Ectodermal cell (in vitro differentiated cells): ENCODE results near the gene TTC23.

Experiments used
- H3K27ac ChIP-seq: 2 replicates; pipeline ENCODE4 v1.7.0; 2013; ENCODE audit warnings: mild to moderate bottlenecking, low read depth, low read length; ENCODE audit not compliant: insufficient read depth, poor library complexity, severe bottlenecking
- H3K27me3 ChIP-seq: 2 replicates; pipeline ENCODE4 v1.7.0; 2013; ENCODE audit warnings: mild to moderate bottlenecking, low read length; ENCODE audit not compliant: insufficient read depth, control insufficient read depth, poor library complexity, severe bottlenecking
- H3K36me3 ChIP-seq: one replicate; pipeline ENCODE4 v1.7.0; 2013; ENCODE audit warnings: low read length; ENCODE audit not compliant: control insufficient read depth, insufficient read depth
- H3K4me1 ChIP-seq: one replicate; pipeline ENCODE4 v1.7.0; 2013; ENCODE audit warnings: low read length; ENCODE audit not compliant: control insufficient read depth, insufficient read depth
- H3K4me3 ChIP-seq: 2 replicates; pipeline ENCODE4 v1.7.0; 2013; ENCODE audit warnings: low read depth, low read length, control low read depth; ENCODE audit not compliant: insufficient read depth
- H3K9me3 ChIP-seq: 2 replicates; pipeline ENCODE4 v1.7.0; 2013; ENCODE audit warnings: mild to moderate bottlenecking, low read length, moderate library complexity; ENCODE audit not compliant: control insufficient read depth
- WGBS, 2 experiments: methylation state at CpG; one replicate each; pipeline ENCODE4 v1.1.7; 2013; ENCODE audit warnings: missing lambda C conversion rate in 2 of 2; 5-methylcytosine and 5-hydroxymethylcytosine counted together

Gene TTC23

DNA sequence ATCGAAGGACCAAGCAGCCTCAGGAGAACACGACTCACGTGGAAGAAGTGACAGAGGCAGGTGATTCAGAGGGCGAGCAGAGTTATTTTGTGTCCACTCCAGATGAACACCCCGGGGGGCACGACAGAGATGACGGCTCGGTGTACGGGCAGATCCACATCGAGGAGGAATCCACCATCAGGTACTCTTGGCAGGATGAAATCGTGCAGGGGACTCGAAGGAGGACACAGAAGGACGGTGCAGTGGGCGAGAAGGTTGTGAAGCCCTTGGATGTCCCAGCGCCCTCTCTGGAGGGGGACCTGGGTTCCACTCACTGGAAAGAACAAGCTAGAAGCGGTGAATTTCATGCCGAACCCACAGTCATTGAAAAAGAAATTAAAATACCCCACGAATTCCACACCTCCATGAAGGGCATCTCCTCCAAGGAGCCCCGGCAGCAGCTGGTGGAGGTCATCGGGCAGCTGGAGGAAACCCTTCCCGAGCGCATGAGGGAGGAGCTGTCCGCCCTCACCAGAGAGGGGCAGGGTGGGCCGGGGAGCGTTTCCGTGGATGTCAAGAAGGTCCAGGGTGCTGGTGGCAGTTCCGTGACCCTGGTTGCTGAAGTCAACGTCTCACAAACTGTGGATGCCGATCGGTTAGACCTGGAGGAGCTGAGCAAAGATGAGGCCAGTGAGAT lies 118.5 kb downstream of the TTC23 start:
- H3K27me3 ChIP-seq: no peaks in the 10 kb centered on the region
- H3K4me3 ChIP-seq: no peak overlapping the region
- peaks cover 4% of the 10 kb centered on the region for H3K4me1 ChIP-seq
- no peaks in the 10 kb centered on the region for H3K9me3 ChIP-seq
- H3K36me3 ChIP-seq: no peaks in the 10 kb centered on the region
- WGBS, 2 experiments: 95% methylated on average over 30 of the region's 30 CpGs
- H3K27ac ChIP-seq: no peak overlapping the region

DNA sequence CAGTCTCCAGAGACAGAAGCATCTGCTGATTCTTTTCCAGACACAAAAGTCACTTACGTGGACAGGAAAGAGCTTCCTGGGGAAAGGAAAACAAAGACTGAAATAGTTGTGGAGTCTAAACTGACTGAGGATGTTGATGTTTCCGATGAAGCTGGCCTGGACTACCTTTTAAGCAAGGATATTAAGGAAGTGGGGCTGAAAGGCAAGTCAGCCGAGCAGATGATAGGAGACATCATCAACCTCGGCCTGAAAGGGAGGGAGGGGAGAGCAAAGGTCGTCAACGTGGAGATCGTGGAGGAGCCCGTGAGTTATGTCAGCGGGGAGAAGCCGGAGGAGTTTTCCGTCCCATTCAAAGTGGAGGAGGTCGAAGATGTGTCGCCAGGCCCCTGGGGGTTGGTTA lies 119.1 kb downstream of the TTC23 start:
- Histone ChIP-seq H3K4me1 (peaks cover 4% of the 10 kb centered on the region), H3K27me3 (no peaks in the 10 kb centered on the region), H3K36me3 (no peaks in the 10 kb centered on the region), H3K9me3 (no peaks in the 10 kb centered on the region), H3K27ac (no peak overlapping the region), H3K4me3 (no peak overlapping the region)
- WGBS, 2 experiments: 94 to 95% methylated on average over 13 of the region's 13 CpGs

DNA sequence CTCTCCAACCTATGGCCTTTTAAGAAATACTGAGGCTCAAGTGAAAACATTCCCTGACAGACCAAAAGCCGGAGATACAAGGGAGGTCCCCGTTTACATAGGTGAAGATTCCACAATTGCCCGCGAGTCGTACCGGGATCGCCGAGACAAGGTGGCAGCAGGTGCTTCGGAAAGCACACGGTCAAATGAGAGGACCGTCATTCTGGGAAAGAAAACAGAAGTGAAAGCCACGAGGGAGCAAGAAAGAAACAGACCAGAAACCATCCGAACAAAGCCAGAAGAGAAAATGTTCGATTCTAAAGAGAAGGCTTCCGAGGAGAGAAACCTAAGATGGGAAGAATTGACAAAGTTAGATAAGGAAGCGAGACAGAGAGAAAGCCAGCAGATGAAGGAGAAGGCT lies 119.7 kb downstream of the TTC23 start:
- no peak overlapping the region for H3K27ac ChIP-seq
- H3K27me3 ChIP-seq: no peaks in the 10 kb centered on the region
- no peaks in the 10 kb centered on the region for H3K9me3 ChIP-seq
- 95% methylated on average over 16 of the region's 16 CpGs for WGBS, 2 experiments
- no peak overlapping the region for H3K4me3 ChIP-seq
- H3K4me1 ChIP-seq: peaks cover 4% of the 10 kb centered on the region
- no peaks in the 10 kb centered on the region for H3K36me3 ChIP-seq

DNA sequence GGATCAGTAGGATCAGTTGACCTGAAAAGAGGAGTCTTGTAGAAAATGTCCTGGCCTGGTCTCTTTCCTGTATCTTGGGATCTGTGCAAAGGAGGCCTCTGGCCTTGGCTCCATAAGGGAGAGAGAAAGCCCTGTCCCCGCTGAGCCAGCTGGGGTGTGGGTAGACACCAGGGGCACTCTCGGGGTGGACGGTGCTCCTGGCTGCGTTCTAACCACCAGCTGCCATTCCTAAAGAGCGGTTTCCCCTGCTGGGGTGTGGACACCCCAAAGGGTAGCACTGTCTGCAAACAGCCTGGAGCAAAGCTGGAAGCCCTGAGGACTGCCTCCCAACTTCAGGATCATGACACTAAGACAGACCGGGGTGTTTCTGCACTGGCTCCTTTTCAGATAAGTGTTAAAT lies 121.0 kb downstream of the TTC23 start:
- Histone ChIP-seq H3K9me3 (no peaks in the 10 kb centered on the region), H3K36me3 (no peaks in the 10 kb centered on the region), H3K27ac (no peak overlapping the region), H3K4me1 (peaks cover 12% of the 10 kb centered on the region), H3K27me3 (no peaks in the 10 kb centered on the region), H3K4me3 (no peak overlapping the region)
- 92 to 95% methylated on average over 6 of the region's 6 CpGs for WGBS, 2 experiments

DNA sequence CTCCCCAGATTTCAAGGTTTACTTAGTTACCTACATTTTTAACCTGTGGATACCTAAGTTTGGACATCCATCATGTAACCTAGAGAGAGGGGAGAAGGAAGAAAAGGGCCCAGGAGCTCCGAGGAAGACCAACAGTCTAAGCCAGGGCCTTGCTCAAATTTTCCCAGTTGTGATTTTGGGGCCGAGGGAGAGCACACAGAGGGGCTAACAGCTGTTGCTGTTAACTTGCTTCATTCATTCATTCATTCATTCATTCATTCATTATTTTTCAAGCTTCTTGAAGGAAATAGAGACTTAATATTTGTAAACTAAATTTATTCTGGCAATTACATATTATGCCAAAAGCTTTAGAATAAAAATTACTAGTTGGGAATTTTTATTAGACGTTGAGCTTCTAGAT lies 121.6 kb downstream of the TTC23 start:
- no peaks in the 10 kb centered on the region for H3K9me3 ChIP-seq
- H3K4me1 ChIP-seq: peaks cover 13% of the 10 kb centered on the region
- H3K27ac ChIP-seq: no peak overlapping the region
- H3K4me3 ChIP-seq: no peak overlapping the region
- no peaks in the 10 kb centered on the region for H3K36me3 ChIP-seq
- no peaks in the 10 kb centered on the region for H3K27me3 ChIP-seq
- WGBS, 2 experiments: 90 to 100% methylated on average over 2 to 3 of the region's 3 CpGs

DNA sequence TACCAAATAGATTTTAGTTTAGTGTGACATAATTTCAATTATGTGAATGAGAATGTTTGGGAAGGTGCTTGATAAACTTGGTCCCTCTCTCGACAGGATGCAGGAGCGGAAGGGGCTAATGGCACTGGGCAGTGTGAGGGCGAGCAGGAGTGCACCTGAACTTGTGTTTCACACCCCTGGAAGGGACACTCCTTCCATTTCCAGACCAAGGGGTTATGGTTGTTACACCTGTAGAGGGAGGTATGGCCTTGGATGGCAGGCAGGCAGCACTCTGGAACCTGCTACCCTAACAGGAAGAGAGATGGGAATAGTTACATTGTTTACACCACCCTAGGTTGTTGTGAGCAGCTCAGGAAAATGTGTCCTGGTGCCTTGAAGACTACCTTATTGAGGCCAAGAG lies 122.5 kb downstream of the TTC23 start:
- H3K36me3 ChIP-seq: no peaks in the 10 kb centered on the region

DNA sequence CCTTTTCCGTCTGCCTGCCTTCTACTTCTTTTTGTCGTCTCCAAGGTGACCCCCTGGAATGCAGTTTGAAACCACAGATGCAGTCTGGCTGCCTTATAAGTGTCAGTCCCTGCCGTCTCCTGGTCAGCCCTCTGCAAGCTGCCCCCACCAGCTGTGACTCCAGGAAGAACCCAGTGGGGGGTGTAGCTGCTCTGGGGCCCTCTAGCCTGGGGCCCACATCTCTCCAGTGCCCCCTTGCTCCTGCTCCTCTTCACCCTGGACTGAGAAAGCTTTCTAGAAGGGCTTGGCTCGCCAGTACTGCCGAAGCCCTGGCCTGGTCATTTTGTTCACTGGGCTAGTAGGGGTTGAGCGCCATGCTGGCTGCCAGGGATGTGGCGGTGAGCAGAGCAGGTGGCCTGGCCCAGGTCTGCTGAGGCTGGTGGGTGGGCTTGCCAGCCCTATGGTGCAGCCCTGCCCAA lies 123.2 kb downstream of the TTC23 start:
- no peaks in the 10 kb centered on the region for H3K27me3 ChIP-seq
- peaks cover 13% of the 10 kb centered on the region for H3K4me1 ChIP-seq
- 69 to 79% methylated on average over 7 of the region's 7 CpGs for WGBS, 2 experiments
- H3K9me3 ChIP-seq: no peaks in the 10 kb centered on the region
- H3K36me3 ChIP-seq: no peaks in the 10 kb centered on the region
- H3K4me3 ChIP-seq: no peak overlapping the region
- H3K27ac ChIP-seq: no peak overlapping the region

More for the DNA sequence above, 122.5 kb downstream of the TTC23 start:
- Histone ChIP-seq H3K27ac (no peak overlapping the region), H3K9me3 (no peaks in the 10 kb centered on the region), H3K4me1 (peaks cover 13% of the 10 kb centered on the region), H3K4me3 (no peak overlapping the region), H3K27me3 (no peaks in the 10 kb centered on the region)
- 97 to 99% methylated on average over 3 of the region's 3 CpGs for WGBS, 2 experiments

DNA sequence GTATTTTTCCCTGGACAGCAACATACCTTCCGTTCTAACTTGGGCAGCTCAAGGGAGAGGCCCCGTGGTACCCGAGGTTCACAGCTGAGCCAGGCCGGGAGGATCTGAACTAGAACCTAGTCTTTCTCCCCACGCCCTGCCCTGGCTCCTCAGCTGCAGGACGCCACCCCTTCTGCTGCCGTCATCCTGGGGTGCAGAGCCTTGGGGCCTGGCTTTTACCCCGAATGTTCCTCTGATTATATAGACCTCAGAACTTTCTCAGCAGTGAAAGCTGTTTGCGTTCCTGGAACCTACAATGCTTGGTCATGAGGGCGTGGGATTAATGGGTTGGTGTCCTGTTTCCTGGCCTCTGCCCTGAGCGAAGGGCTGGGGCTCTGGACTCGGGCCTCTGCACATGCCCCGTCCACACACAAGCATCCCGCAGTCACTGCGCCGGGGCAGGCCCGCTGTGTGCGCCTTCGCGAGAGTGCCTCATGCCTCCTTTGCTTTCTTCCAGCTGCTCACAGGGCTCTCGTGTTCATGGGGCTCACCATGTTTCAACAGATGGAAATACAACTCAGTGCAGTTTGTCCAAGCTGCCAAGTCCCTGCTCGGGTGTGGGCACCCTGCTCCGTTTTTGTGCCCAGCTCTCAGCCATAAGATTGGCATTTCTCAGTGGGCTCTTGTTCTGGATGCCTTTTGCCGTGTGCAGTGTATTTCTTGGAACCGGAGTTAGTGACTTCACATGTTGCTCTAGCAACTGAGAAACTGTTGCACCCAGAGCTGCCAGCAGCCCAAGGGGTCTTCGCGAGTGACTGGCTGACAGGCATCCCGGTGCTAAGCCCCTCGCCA lies 124.1 kb downstream of the TTC23 start:
- no peak overlapping the region for H3K4me3 ChIP-seq
- H3K27me3 ChIP-seq: no peaks in the 10 kb centered on the region
- H3K36me3 ChIP-seq: no peaks in the 10 kb centered on the region
- H3K27ac ChIP-seq: no peak overlapping the region
- peaks cover 13% of the 10 kb centered on the region for H3K4me1 ChIP-seq
- 90 to 92% methylated on average over 29 of the region's 29 CpGs for WGBS, 2 experiments
- H3K9me3 ChIP-seq: no peaks in the 10 kb centered on the region

DNA sequence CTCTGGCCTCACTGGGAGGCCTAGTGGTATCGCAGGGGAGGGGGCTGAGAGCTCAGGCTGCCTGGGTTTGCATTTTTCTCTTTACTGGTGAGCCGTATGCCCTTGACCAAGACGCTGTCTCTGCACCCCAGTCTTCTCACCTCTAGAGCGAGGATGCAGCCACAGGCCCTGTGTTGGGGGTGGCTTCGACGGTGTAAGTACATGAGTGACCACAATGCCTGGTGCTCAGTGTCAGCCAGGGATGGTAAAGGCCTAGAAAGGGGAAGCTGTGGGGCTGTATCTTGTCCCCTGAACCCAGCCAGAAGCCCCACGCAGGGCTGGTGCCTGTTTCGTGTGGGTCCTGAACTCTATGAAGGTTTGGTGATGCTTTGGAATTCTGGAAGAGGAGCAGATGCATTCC lies 124.7 kb downstream of the TTC23 start:
- WGBS, 2 experiments: 96 to 98% methylated on average over 8 of the region's 8 CpGs
- peaks cover 13% of the 10 kb centered on the region for H3K4me1 ChIP-seq
- no peaks in the 10 kb centered on the region for H3K9me3 ChIP-seq
- no peak overlapping the region for H3K27ac ChIP-seq
- no peaks in the 10 kb centered on the region for H3K36me3 ChIP-seq
- no peak overlapping the region for H3K4me3 ChIP-seq
- no peaks in the 10 kb centered on the region for H3K27me3 ChIP-seq

DNA sequence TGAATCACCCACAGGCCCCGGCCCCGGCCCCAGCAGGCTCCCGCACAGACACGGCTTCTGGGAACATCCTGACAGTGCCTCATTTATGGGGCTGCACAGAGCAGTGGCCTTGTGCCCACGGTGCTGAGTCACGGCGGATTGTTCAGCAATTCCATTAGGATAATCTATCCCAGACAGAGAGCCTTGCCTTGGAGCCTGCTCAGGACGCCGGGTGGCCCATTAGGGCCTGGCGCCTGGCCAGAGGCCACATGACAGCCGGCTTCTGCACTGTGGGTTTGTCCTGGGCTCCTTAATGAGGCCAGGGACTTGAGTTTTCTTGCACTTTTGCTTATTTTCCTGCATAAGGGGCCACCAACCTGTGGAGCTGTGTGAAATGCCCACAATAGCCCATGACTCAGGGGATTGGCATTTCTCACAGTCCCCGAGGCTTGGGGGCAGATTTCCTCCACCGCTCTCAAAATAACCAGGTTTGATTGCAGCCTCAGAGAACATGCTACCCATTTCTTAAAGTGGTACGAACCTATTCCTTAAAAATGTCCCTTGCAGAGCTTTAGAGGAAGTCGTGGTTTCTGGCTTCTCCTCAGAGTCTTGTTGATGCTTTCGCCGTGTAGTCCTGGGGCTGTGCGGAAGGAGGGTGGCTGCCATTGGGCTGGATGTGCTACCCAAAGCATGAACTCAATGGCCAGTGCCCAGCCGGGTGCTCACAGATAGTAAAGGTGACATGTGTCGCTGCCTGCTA lies 125.5 kb downstream of the TTC23 start:
- H3K27me3 ChIP-seq: no peaks in the 10 kb centered on the region
- 59 to 64% methylated on average over 20 of the region's 20 CpGs for WGBS, 2 experiments
- H3K36me3 ChIP-seq: no peaks in the 10 kb centered on the region
- H3K9me3 ChIP-seq: no peaks in the 10 kb centered on the region
- no peak overlapping the region for H3K4me3 ChIP-seq
- H3K4me1 ChIP-seq: peaks cover 13% of the 10 kb centered on the region
- peak overlapping the region; percentile 74 for H3K27ac ChIP-seq
